B cell (primary cell): ENCODE data around the gene EFL1.
"Not testable (repeated sequence)": the region's sequence is repeated elsewhere in the genome, so short reads cannot be mapped to it uniquely, and the experiment has no call there.

ENCODE experiments used
- EZH2 ChIP-seq: IDR thresholded peaks from 2 replicates; pipeline ENCODE4 v1.6.1; 2012; ENCODE audit warnings: borderline replicate concordance, low read depth, mild to moderate bottlenecking, moderate library complexity, low read length; ENCODE audit not compliant: insufficient read depth, poor library complexity, severe bottlenecking
- TF ChIP-seq, protein P1 (sequence below): fragments of 200-600 bp; IDR thresholded peaks from one replicate; pipeline ENCODE4 v1.8.0; 2022; ENCODE audit warnings: antibody characterized with exemption, mild to moderate bottlenecking

DNA sequence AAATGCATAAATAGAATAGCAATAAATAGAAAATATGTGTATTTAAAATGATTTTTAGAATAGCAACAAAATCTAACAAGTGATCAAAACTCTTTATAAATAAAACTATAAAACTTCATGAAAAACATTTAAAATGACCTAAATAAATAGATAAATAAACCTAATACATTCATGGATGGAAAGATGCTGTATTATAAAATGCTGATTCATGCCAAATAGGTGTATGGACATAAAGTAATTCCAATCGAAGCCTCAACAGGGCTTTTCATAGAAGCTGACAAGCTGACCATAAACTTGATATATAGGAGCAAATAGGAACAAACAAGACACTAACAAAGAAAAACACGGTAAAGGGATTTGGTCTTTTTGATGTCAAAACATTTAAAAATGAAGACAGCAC lies 46.4 kb downstream of the EFL1 start:
- TF ChIP-seq, protein P1, sequence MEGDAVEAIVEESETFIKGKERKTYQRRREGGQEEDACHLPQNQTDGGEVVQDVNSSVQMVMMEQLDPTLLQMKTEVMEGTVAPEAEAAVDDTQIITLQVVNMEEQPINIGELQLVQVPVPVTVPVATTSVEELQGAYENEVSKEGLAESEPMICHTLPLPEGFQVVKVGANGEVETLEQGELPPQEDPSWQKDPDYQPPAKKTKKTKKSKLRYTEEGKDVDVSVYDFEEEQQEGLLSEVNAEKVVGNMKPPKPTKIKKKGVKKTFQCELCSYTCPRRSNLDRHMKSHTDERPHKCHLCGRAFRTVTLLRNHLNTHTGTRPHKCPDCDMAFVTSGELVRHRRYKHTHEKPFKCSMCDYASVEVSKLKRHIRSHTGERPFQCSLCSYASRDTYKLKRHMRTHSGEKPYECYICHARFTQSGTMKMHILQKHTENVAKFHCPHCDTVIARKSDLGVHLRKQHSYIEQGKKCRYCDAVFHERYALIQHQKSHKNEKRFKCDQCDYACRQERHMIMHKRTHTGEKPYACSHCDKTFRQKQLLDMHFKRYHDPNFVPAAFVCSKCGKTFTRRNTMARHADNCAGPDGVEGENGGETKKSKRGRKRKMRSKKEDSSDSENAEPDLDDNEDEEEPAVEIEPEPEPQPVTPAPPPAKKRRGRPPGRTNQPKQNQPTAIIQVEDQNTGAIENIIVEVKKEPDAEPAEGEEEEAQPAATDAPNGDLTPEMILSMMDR = not testable (repeated sequence)
- TF ChIP-seq EZH2 = not testable (repeated sequence)
